ENCODE data around the gene PIP4K2A.
"Not testable (repeated sequence)": the region's sequence is repeated elsewhere in the genome, so short reads cannot be mapped to it uniquely, and the experiment has no call there.

PIP4K2A gene

GRCh38 chr10:22503315-22504088, 210.9 kb downstream of the PIP4K2A start:
- DNase-seq: no peak

GRCh38 chr10:22501863-22502262, 212.5 kb downstream of the PIP4K2A start:
- no peak for DNase-seq

- DNase-seq: no peak
These were observed 213.0 kb downstream of the PIP4K2A start for GRCh38 chr10:22501413-22501812.

GRCh38 chr10:22500656-22501340, 213.6 kb downstream of the PIP4K2A start:
- DNase-seq: no peak

- DNase-seq: not testable (repeated sequence)
These were observed 214.4 kb downstream of the PIP4K2A start for GRCh38 chr10:22499973-22500372.

- no peak for DNase-seq
These were observed 219.0 kb downstream of the PIP4K2A start for GRCh38 chr10:22495396-22495795.

GRCh38 chr10:22494007-22494406, 220.4 kb downstream of the PIP4K2A start:
- no peak for DNase-seq

GRCh38 chr10:22491931-22492615, 222.3 kb downstream of the PIP4K2A start:
- DNase-seq: no peak

- DNase-seq: no peak
These were observed 222.9 kb downstream of the PIP4K2A start for GRCh38 chr10:22491480-22491879.

GRCh38 chr10:22489975-22490374, 224.4 kb downstream of the PIP4K2A start:
- DNase-seq: no peak

GRCh38 chr10:22489467-22489866, 224.9 kb downstream of the PIP4K2A start:
- DNase-seq: no peak

- DNase-seq: no peak
These were observed 227.9 kb downstream of the PIP4K2A start for GRCh38 chr10:22486431-22486830.

All from SHP77 (cell line).